ENCODE measurements around the gene TUSC2. TPM values are rescaled to one million over a fixed set of nuclear protein-coding genes. Genes with fewer than 3 reads are reported as not detected.
A peak's percentile ranks its signal among the peaks of the same experiment; 100 is the strongest.

The TUSC2 gene
- total RNA-seq, 1 experiment from 2014 or later = 34.0 TPM

GRCh38 chr3:50337175-50337861 lies 9.3 kb upstream of the TUSC2 start:
- Histone ChIP-seq H3K9me3 (ENCODE audit: control insufficient read depth in 1 of 2, insufficient read depth in 1 of 2, low read depth in 1 of 2, low read length in 2 of 2) (no peaks in the 10 kb centered on the region), H3K27me3 (ENCODE audit: insufficient read depth, low read length) (no peaks in the 10 kb centered on the region), H3K27ac (ENCODE audit: low read depth, low read length) (peak overlapping the region; percentile 82), H4K20me1 (ENCODE audit: insufficient read depth) (no peaks in the 10 kb centered on the region; the same call in 1 of the 2 replicates), H3K4me3 (replicated peaks in 1 of 2; ENCODE audit: low read depth in 1 of 2, low read length in 2 of 2) (peak overlapping the region; percentile 72 to 89), H3K36me3 (ENCODE audit: control insufficient read depth in 1 of 2, insufficient read depth in 2 of 2, low read length in 2 of 2) (peaks cover 2 to 16% of the 10 kb centered on the region in 2 experiments; a peak in 2 of 4 replicates), H3K4me1 (ENCODE audit: control insufficient read depth in 1 of 2, insufficient read depth in 2 of 2, low read length in 2 of 2) (peaks cover 29 to 69% of the 10 kb centered on the region in 2 experiments), H2AFZ (ENCODE audit: low read depth, low read length, poor library complexity, severe bottlenecking) (no peak overlapping the region), H3K4me2 (ENCODE audit: low read length) (peak overlapping the region; percentile 95), H3K9me2 (ENCODE audit: insufficient read depth) (no peaks in the 10 kb centered on the region), H3K79me2 (ENCODE audit: insufficient read depth, low read length) (peaks cover 70% of the 10 kb centered on the region), H3K9ac (ENCODE audit: low read length) (peak overlapping the region; percentile 98)
- ATAC-seq (peak; percentile 86), DNase-seq (ENCODE audit: low read depth, low spot score) (peak; percentile 97)
- intact Hi-C loops (cut with micrococcal nuclease) = no loop called here
- ChIA-PET RAD21 (ENCODE audit: low non-redundant PET in 1 of 2, low total read pairs in 2 of 2, uncharacterized antibody in 2 of 2, unreplicated experiment in 2 of 2) (interaction anchor here (0.9 to 1.6 kb wide), 4 partner anchors 9 to 277 kb away, joined by 3 to 5 read pairs (median 4); partner anchors contain the start of genes HYAL3 (in 1 of the 2), NAA80 (in 1 of the 2) and TUSC2 (in 1 of the 2)), CTCF (interaction anchor here (0.9 to 2.6 kb wide), 13 partner anchors 9 to 274 kb away, joined by 3 to 24 read pairs (median 7); partner anchors contain the start of genes CISH, CYB561D2, GNAI2 and NPRL2), POLR2A (interaction anchor here (0.6 to 3.1 kb wide), 13 partner anchors 8 to 275 kb away, joined by 3 to 25 read pairs (median 4); partner anchors contain the start of genes CISH, CYB561D2, GNAI2 and HYAL2)
- TF ChIP-seq POLR2AphosphoS5 (IDR thresholded peaks at IDR 0.05; ENCODE audit: low read depth, low read length) (peak; percentile 92), ZFX (IDR thresholded peaks at IDR 0.05) (no peak), FOSL1 (IDR thresholded peaks at IDR 0.05; ENCODE audit: low read depth) (no peak), TCF7L2 (IDR thresholded peaks at IDR 0.05; ENCODE audit: borderline replicate concordance, extremely low read depth, insufficient read depth, insufficient read length) (peak; percentile 28), MAX (IDR thresholded peaks at IDR 0.05) (no peak), RAD21 (IDR thresholded peaks at IDR 0.05; ENCODE audit: low read depth) (no peak), ZBTB33 (IDR thresholded peaks at IDR 0.05; ENCODE audit: extremely low read depth, insufficient replicate concordance, low read length) (no peak)
- no TSS peak for BruUV-seq (replicated peaks)
